ENCODE data around the gene CALD1. TPM values are rescaled to one million over a fixed set of nuclear protein-coding genes. Genes with fewer than 3 reads are reported as not detected.

CALD1 gene
- total RNA-seq, 1 experiment from 2014 or later = 230 TPM

DNA sequence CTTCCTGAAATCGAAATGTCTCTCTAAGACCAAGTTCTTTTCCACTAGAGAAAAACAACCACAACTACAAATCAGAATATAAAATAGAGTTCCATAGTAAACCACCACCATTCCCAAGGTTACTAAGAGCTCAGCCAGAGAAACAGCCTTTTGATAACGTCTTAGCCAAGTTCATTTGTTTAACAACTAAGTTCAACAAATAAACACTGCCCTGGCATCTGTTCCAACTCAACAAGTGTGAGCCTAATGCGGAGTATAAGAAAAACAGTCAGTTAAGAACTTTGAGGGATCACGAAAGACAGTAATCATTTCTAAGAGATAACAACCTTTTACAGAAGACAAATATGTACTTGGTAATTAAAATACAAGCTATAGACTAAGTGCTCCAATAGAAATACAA is 77.3 kb downstream of the CALD1 start:
- no peak for DNase-seq (ENCODE audit: low read depth)

GRCh38 chr7:134857958-134858357 is 78.5 kb downstream of the CALD1 start:
- DNase-seq (ENCODE audit: low read depth) = no peak

DNA sequence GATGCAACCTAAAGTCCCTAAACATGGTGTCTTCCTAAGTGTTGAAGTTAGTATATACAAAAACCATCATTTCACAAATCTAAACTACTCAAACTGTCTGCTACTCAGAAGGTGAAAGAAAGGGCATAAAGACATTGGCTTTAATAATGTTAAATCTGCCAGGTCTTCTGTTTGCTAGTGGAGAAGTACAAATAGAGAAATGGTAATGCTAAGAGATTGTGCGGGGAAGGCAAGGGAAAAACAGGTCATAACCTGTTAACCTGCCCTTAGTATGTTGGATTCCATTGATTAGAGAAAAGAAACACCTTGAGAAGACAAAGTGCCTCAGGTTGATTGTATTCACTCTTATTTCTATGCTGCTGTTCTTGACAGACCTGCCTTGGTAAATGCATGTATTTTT is 80.3 kb downstream of the CALD1 start:
- DNase-seq (ENCODE audit: low read depth) = no peak

DNA sequence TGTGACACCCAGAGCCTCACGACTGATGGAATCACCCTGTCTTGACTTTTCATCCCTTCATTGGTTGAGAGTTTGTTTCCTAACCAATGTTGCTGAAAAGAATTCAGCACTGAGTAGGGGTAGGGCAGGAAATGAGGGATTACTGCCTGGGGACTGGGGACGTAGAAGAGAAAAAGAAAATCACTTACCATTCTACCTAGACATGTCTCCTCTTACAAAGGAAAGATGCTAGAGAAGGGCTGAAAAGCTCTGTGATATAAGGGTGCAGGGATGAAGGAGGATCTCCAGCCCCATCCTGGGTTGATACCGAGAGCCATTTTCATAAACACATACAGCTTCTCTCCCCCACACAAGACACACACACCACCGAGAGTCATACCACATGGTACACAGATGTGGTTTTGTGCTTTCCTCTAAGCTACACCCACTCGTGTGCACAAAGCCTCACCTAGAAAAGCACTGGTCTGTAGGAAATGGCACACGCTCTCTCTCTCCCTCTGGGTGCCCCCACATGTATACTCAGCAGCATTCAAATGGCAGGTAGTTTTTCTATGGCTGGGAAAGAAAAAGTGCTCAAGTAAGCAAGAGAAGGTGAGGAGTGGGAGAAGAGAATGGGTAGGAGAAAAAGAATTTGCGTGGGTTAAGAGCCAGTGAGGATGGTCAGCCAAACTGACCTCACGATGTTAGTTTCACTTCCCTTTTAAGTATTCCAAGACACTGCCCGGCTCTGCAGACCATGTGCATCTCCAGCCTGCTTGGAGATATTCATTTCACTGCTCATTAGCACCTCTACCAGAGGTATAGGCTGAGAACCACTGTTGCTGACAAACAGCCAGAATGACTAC is 85.8 kb downstream of the CALD1 start:
- DNase-seq (ENCODE audit: low read depth) = peak; percentile 41

DNA sequence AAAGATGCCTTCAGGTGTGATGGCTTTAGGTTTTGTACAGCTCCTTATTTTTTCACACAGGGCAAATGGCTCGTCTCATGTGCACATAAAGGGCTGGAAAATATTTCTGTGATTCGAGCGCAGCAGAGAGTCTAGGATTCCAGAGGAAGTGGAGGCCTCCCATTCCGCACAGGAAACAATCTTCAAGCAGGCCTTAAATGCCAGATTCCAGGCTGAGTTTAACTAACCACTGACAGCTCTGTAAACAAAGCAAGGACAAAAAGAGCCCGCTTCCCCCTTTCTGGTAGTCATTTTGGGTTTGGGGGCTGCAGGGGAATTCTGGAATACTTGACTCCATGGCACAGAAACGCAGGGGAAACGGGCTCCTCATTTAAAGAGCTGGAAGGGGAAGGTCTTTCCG is 87.2 kb downstream of the CALD1 start:
- DNase-seq (ENCODE audit: low read depth) = peak; percentile 36

DNA sequence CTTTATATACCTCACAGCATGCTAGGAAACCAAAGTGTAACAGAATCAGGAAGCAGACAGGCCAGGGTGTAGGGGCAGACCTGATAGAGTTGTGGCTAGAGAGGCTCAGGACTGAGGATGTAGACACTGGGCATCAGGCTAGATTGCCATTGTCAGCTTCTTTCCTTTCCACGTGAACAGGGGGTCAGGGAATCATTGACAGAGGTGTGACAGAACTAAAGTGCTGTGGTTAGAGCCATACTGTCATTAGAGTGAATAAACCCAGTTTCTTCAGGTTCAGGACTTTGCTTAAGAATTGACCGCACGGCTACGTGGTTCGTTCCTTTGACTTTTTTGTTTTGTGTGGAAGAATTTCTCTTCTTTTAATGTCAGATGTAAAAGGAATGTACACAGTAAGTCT is 90.7 kb downstream of the CALD1 start:
- no peak for DNase-seq (ENCODE audit: low read depth)

GRCh38 chr7:134870781-134871180 is 91.3 kb downstream of the CALD1 start:
- no peak for DNase-seq (ENCODE audit: low read depth)

DNA sequence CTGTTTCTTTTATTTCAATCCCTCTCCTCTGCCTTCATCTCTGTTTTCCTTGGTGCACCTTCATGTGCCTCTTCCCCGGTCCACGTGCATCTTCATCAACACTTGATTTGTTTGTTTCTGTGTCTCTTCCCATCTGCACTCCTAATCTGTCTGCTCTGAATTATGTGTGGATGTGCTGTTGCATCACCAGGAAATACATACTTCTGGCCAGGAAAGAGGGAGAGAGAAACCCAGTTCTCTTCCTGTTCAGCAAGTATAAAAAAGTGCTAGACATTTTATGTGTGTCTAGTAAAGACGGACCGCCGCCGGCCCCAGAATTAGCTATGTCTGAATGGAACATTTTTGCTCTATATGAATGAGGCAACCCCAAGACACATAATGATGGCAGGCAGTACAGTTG is 93.8 kb downstream of the CALD1 start:
- peak; percentile 29 for DNase-seq (ENCODE audit: low read depth)

GRCh38 chr7:134874407-134874806 is 95.0 kb downstream of the CALD1 start:
- DNase-seq (ENCODE audit: low read depth) = no peak

GRCh38 chr7:134875867-134876266 is 96.4 kb downstream of the CALD1 start:
- DNase-seq (ENCODE audit: low read depth) = peak; percentile 90

GRCh38 chr7:134878746-134879357 is 99.4 kb downstream of the CALD1 start:
- peak; percentile 74 for DNase-seq (ENCODE audit: low read depth)

DNA sequence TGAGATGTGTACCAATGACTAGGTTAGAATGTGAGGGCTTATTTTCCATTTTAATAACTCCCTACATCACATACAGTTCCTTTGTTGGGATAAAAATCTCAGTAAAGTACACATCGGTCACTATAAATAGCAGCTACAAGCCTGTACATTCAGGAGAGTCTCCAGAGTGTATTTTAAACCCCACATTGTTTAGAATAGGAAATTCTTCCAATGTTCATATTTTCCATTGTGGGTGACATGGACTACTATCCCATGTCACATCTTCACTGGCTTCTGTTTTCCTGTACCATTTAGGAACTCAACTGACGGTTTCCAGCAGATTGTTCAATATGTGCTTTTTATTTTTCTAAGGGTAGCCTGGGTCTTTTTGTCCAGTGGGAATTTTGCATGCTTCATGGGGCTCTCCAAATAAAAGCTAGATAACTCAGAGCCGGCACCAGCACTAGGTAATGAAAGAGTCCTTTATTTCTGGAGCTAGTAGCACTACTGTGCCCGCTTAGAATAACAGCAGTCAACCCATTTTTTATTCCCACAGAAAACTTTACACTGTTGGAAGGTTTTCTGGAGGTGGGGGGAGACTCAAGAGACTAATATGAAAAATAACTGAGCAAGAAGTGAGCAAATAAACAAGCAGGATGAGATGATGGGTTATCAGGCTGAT is 100.5 kb downstream of the CALD1 start:
- DNase-seq (ENCODE audit: low read depth) = no peak

DNA sequence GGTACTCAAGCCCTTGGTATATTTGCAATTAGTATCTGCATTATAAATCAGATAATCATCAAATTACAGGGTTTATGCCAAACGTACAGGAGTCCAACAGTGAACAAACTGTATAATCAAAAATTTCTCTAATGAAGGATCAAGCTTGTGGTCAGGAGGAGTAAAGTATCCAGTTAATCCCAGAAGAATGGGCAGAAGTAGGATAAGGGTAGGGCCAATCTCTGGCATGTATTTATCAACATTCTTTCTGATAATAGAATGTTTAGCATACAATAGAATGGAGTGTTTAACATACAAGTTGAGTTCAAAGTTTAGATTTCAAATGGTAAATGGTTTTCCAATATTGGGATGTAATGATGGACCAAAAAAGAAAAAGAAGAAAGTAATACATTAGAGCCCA is 103.0 kb downstream of the CALD1 start:
- DNase-seq (ENCODE audit: low read depth) = no peak

- peak; percentile 82 for DNase-seq (ENCODE audit: low read depth)
Measured at GRCh38 chr7:134885967-134886352, 106.5 kb downstream of the CALD1 start.

- DNase-seq (ENCODE audit: low read depth) = peak; percentile 29
Measured at GRCh38 chr7:134886353-134887057, 107.1 kb downstream of the CALD1 start.

GRCh38 chr7:134887523-134887922 is 108.1 kb downstream of the CALD1 start:
- DNase-seq (ENCODE audit: low read depth) = no peak

GRCh38 chr7:134888141-134888740 is 108.8 kb downstream of the CALD1 start:
- no peak for DNase-seq (ENCODE audit: low read depth)

- peak; percentile 75 for DNase-seq (ENCODE audit: low read depth)
Measured at GRCh38 chr7:134890246-134891240, 111.1 kb downstream of the CALD1 start.

- peak; percentile 100 for DNase-seq (ENCODE audit: low read depth)
Measured at GRCh38 chr7:134891262-134891695, 111.8 kb downstream of the CALD1 start.

Data from LHCN-M2 (cell line).